ENCODE data around the gene DERL3. TPM values are rescaled to one million over a fixed set of nuclear protein-coding genes. Genes with fewer than 3 reads are reported as not detected.

The DERL3 gene
- total and polyA plus RNA-seq, 2 donors (not counting 1 experiment from before 2014, with no cell fraction given), result 77.0 to 142 TPM

DNA sequence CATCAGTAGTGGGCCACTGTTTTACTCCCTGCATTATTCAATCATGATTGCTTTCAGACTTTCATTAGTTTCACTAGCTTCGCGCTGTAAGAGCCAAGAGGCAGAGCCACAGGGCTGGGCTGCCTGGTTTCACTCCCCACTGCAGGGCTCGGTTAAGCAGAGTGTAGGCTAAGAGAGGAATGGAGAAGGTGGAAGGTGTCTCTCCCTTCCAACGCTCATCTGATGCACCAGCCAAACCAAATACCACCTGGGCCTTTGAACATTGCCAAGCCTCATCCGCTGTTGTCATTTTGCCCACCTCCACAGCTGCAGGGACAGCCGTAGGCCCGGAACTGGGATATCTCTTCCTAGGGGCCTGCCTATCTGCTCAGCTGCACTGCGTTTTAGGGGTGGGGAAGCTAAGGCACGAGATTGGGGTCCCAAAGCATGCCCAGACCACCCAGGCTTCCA lies 52.5 kb downstream of the DERL3 start:
- Histone ChIP-seq H2AFZ (ENCODE audit: insufficient read depth, low read depth, low read length, poor library complexity, severe bottlenecking) (peak overlapping the region; percentile 81), H3K27me3 (replicated peaks in 1 of 4; ENCODE audit: control extremely low read depth in 1 of 4, control insufficient read depth in 3 of 4, insufficient read depth in 4 of 4, low read length in 3 of 4) (no peaks in the 10 kb centered on the region), H3K4me2 (replicated peaks; ENCODE audit: low read depth, low read length, poor library complexity, severe bottlenecking) (peak overlapping the region; percentile 80), H3K4me1 (ENCODE audit: control insufficient read depth in 2 of 2, insufficient read depth in 2 of 2, low read length in 2 of 2) (peaks cover 48 to 57% of the 10 kb centered on the region in 2 donors), H3K79me2 (ENCODE audit: control insufficient read depth, insufficient read depth, low read length) (peaks cover 40% of the 10 kb centered on the region), H4K20me1 (ENCODE audit: control insufficient read depth, insufficient read depth, low read length, poor library complexity, severe bottlenecking) (peaks cover 37% of the 10 kb centered on the region), H3K4me3 (ENCODE audit: control extremely low read depth in 1 of 5, extremely low read depth in 1 of 5, insufficient read depth in 1 of 5, low read depth in 2 of 5, low read length in 4 of 5) (peak overlapping the region in 4 of 5 experiments; percentile 72 to 95 (median 89)), H3K9me3 (ENCODE audit: control extremely low read depth in 1 of 3, control insufficient read depth in 2 of 3, insufficient read depth in 1 of 3, low read length in 2 of 3) (no peaks in the 10 kb centered on the region), H3K27ac (ENCODE audit: low read length in 2 of 2) (peak overlapping the region; percentile 94 to 98), H3K9ac (ENCODE audit: low read length) (peak overlapping the region; percentile 95), H3K36me3 (replicated peaks in 1 of 2; ENCODE audit: control extremely low read depth in 1 of 2, control insufficient read depth in 1 of 2, extremely low read depth in 1 of 2, insufficient read depth in 2 of 2, low read length in 1 of 2) (peaks cover 0 to 3% of the 10 kb centered on the region in 2 experiments)
- POLR2A ChIA-PET, result interaction anchor here (0.7 to 2.9 kb wide), 6 partner anchors 9 to 126 kb away, joined by 3 to 29 read pairs (median 8); partner anchors contain the start of genes DERL3, VPREB3 and ZNF70
- Mint-ChIP-seq H3K4me3 (peak overlapping the region; percentile 95), H3K9me3 (ENCODE audit: insufficient read depth) (no peaks in the 10 kb centered on the region), H3K27ac (peak overlapping the region; percentile 91), H3K4me1 (peaks cover 36% of the 10 kb centered on the region), H3K27me3 (no peaks in the 10 kb centered on the region)
- CTCF ChIA-PET, result interaction anchor here (3.2 kb wide), 1 partner anchor 63 kb away, joined by 20 read pairs; no protein-coding TSS in a partner anchor
- intact Hi-C loops (cut with micrococcal nuclease), result loop anchor here (5.0 to 10.0 kb wide), 2 partner anchors 126 to 229 kb away; partner anchors contain the start of gene CABIN1
- no peak for TF ChIP-seq EZH2 (IDR thresholded peaks at IDR 0.05; ENCODE audit: borderline replicate concordance, insufficient read depth, low read depth, low read length, poor library complexity, severe bottlenecking)
- TF ChIP-seq, protein P1, sequence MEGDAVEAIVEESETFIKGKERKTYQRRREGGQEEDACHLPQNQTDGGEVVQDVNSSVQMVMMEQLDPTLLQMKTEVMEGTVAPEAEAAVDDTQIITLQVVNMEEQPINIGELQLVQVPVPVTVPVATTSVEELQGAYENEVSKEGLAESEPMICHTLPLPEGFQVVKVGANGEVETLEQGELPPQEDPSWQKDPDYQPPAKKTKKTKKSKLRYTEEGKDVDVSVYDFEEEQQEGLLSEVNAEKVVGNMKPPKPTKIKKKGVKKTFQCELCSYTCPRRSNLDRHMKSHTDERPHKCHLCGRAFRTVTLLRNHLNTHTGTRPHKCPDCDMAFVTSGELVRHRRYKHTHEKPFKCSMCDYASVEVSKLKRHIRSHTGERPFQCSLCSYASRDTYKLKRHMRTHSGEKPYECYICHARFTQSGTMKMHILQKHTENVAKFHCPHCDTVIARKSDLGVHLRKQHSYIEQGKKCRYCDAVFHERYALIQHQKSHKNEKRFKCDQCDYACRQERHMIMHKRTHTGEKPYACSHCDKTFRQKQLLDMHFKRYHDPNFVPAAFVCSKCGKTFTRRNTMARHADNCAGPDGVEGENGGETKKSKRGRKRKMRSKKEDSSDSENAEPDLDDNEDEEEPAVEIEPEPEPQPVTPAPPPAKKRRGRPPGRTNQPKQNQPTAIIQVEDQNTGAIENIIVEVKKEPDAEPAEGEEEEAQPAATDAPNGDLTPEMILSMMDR (IDR thresholded peaks at IDR 0.05), result no peak
- DNase-seq, result no peak
- no peak for ATAC-seq (ENCODE audit: low read depth)
- 81% methylated on average over 6 of the region's 9 CpGs for WGBS (ENCODE audit: insufficient coverage)

Small RNA genes lying within 50 kb of the gene (small RNA-seq; reads per million reads assigned to genes)
- not detected for gene RN7SL268P (ENCODE audit: insufficient read length, low read depth, low replicate concordance)

Other genes with a start within 250 kb of the DERL3 start
- 1.5 and 1.7 TPM in 2 replicates for gene DRICH1, start 206.7 kb downstream of the DERL3 start, total RNA-seq
- 0.37 and 2.1 TPM in 2 replicates for gene DRICH1, start 206.7 kb downstream of the DERL3 start, polyA plus RNA-seq
- gene RGL4, start 148.0 kb downstream of the DERL3 start, total RNA-seq, result 0.81 and 1.2 TPM in 2 replicates
- 2.7 and 4.1 TPM in 2 replicates for gene RGL4, start 148.0 kb downstream of the DERL3 start, polyA plus RNA-seq
- gene ZNF70, start 87.9 kb downstream of the DERL3 start, total RNA-seq, result 8.3 and 9.6 TPM in 2 replicates
- gene ZNF70, start 87.9 kb downstream of the DERL3 start, polyA plus RNA-seq, result 2.1 and 2.9 TPM in 2 replicates
- 73.0 and 92.7 TPM in 2 replicates for gene VPREB3, start 84.6 kb downstream of the DERL3 start, total RNA-seq
- gene VPREB3, start 84.6 kb downstream of the DERL3 start, polyA plus RNA-seq, result 402 and 461 TPM in 2 replicates
- 0.81 and 1.0 TPM in 2 replicates for gene C22orf15, start 76.0 kb downstream of the DERL3 start, total RNA-seq
- gene C22orf15, start 76.0 kb downstream of the DERL3 start, polyA plus RNA-seq, result 0.30 and 0.61 TPM in 2 replicates
- 54.0 and 57.2 TPM in 2 replicates for gene CHCHD10, start 71.0 kb downstream of the DERL3 start, total RNA-seq
- gene CHCHD10, start 71.0 kb downstream of the DERL3 start, polyA plus RNA-seq, result 67.1 and 124 TPM in 2 replicates
- gene MMP11, start 66.2 kb downstream of the DERL3 start, total RNA-seq, result 11.6 and 14.8 TPM in 2 replicates
- gene MMP11, start 66.2 kb downstream of the DERL3 start, polyA plus RNA-seq, result 19.0 and 21.7 TPM in 2 replicates
- gene SMARCB1, start 52.0 kb downstream of the DERL3 start, total RNA-seq, result 179 and 187 TPM in 2 replicates
- 121 and 190 TPM in 2 replicates for gene SMARCB1, start 52.0 kb downstream of the DERL3 start, polyA plus RNA-seq
- 54.3 and 61.5 TPM in 2 replicates for gene SLC2A11, start 18.9 kb upstream of the DERL3 start, total RNA-seq
- 38.6 and 43.0 TPM in 2 replicates for gene SLC2A11, start 18.9 kb upstream of the DERL3 start, polyA plus RNA-seq
- gene MIF, start 55.4 kb upstream of the DERL3 start, total RNA-seq, result 125 and 143 TPM in 2 replicates
- 137 and 272 TPM in 2 replicates for gene MIF, start 55.4 kb upstream of the DERL3 start, polyA plus RNA-seq
- not detected in 2 replicates for gene GSTT2B, start 122.2 kb upstream of the DERL3 start, total RNA-seq
- gene GSTT2B, start 122.2 kb upstream of the DERL3 start, polyA plus RNA-seq, result not detected in 2 replicates
- 4.1 and 5.0 TPM in 2 replicates for gene DDTL, start 127.9 kb upstream of the DERL3 start, total RNA-seq
- gene DDTL, start 127.9 kb upstream of the DERL3 start, polyA plus RNA-seq, result not detected in 2 replicates
- gene DDT, start 135.4 kb upstream of the DERL3 start, total RNA-seq, result 96.7 and 105 TPM in 2 replicates
- 88.0 and 142 TPM in 2 replicates for gene DDT, start 135.4 kb upstream of the DERL3 start, polyA plus RNA-seq
- not detected in 2 replicates for gene GSTT2, start 141.1 kb upstream of the DERL3 start, total RNA-seq
- gene GSTT2, start 141.1 kb upstream of the DERL3 start, polyA plus RNA-seq, result not detected in 2 replicates
- not detected in 2 replicates for gene GSTT4, start 166.4 kb upstream of the DERL3 start, total RNA-seq
- gene GSTT4, start 166.4 kb upstream of the DERL3 start, polyA plus RNA-seq, result not detected in 2 replicates
- gene CABIN1, start 172.3 kb upstream of the DERL3 start, total RNA-seq, result 95.1 and 103 TPM in 2 replicates
- gene CABIN1, start 172.3 kb upstream of the DERL3 start, polyA plus RNA-seq, result 37.1 and 43.6 TPM in 2 replicates

Data from B cell (primary cell).